ENCODE results near the gene EFNB2.

Gene EFNB2

DNA sequence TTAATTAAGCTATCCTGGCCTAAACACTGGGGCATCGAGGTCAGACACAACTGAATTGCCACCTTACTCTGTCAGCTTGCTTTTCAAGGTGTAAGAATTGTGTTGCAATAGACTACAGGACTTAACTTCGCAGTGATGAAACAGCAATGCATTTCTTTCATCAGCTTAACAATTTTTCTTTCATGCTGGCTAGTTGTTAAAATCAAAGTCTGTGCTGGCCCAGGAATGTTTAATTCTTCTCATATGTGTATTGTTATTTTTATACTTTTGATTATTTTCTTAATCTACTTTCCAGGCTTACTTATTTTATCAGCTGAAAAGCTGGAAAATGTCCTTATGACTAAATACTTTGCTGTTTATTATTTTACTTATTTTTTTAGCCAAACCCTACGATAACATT lies 79.7 kb downstream of the EFNB2 start:
- DNase-seq (ENCODE audit: low read depth, low spot score), result no peak

DNA sequence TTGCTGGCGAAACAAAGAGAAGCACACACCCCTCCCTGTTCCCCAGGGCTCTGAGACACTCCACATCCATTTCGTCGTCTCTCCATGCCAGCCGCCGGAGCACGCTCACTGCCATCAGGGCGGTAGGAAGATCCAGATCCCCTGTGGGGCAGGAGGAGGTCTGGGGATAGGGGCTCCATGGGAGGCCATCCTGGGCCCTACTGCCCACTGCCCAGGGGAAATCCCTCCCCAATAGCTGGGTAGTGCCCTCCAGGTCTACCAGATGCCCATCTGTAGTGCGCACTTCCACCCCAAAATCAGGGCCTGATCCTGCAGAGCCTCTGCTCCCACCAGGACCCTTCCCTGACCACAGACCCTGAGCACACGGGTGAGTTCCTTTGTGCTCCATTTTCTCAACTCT lies 80.3 kb downstream of the EFNB2 start:
- DNase-seq (ENCODE audit: low read depth, low spot score), result no peak

DNA sequence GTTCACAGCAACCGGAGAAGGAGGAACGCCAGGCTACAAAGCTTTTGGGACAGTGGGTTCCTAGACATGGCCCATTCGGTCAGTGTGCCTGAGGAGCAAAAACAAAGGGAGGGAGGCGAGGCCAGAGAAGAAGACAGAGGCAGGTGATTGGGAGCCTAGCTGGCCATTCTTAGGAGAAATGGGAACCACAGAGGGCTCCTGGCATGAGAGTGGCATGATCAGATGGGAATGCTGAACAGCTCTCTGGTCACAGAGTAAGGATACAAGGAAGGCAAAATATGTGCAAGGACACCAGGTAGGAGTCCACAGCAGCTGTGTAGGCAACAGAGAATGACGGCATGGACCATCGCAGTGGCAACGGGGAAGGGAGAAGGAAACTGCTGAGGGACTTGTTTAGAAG lies 82.4 kb downstream of the EFNB2 start:
- DNase-seq (ENCODE audit: low read depth, low spot score), result no peak

DNA sequence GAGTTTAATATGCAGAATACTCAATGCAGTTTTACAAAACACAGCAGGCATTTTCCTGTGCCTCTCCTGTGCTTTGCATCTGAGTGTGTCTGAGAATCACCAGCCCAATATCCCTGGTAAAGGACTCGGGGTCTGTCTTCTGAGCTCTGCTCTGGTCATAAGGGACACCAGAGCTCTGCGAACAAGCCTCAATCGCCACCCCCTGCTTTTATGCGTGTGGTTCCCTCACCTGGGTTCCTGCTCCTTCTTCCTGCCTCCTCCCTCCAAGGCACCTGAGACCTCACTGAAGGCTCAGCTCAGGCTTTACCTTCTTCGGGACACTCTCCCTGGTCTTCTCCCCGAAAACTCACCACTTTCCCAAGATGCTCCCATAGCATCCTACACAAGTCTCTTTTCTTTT lies 84.5 kb downstream of the EFNB2 start:
- no peak for DNase-seq (ENCODE audit: low read depth, low spot score)

DNA sequence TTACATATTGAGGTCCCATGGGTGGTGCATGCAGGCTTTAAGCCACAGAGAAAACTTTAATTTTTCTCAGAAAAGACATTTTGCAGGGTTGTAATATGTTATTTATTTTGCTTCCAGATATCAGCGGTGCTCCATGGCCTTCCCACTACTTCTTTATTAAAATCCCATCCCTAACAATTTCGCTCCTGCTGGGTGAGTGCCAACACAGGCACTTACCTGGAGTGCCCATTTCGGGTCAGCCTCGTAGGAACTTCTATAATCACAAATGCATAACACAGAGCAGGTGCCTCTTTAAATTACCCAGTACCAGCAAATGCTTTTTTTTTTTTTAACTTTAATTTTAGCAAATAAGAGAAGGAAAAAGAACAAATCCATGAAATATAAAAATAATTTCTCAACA lies 86.4 kb downstream of the EFNB2 start:
- DNase-seq (ENCODE audit: low read depth, low spot score), result no peak

DNA sequence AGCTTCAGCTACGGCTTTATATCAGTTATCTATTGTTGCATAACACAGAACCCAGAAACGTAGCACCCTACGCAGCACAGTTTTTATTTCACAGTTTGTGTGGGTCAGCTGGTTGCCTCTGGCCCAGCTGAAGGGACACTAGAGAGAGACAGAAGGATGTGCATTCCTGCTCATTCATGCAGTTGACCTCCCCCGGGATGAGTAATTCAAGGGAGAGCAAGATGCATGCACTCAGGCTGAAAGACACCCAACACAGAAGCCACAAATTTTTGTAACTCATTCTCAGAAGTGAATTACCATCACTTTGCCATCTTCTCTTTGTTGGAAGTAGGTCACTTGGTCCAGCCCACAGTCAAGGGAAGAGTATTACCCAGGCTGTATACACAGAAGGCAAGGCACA lies 89.5 kb downstream of the EFNB2 start:
- no peak for DNase-seq (ENCODE audit: low read depth, low spot score)

DNA sequence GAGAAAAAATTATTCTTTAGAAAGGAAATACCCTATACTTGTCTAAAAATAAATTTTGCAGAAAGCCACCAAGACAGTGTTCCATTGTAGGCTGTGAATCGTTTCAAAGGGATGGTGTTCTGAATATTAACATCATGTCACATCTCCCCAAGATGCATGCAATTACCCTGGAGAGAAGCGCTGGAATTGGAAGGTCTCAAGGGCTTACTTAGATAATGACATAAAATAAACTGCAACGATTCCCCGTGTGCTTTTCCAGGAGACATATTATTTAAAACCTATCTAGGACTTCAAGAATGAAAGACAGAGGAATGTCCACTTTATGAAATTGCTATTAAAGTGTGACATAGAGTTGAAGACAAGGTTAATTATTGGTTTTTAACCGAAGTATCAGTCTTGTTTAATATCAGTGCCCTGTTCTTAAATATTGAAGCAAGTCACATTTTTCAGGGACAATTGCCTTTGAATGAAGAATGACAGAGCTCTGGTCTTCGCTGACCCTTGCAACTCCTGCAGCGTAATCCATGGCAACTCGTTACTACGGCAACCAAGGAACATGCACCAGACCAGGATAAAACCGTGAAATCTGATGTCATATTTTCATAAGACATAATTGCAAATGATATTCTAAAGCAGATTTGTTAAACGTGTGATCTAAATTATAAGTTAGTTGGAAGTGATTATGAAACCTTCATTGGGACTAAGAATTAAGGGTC lies 91.7 kb downstream of the EFNB2 start:
- DNase-seq (ENCODE audit: low read depth, low spot score), result no peak

DNA sequence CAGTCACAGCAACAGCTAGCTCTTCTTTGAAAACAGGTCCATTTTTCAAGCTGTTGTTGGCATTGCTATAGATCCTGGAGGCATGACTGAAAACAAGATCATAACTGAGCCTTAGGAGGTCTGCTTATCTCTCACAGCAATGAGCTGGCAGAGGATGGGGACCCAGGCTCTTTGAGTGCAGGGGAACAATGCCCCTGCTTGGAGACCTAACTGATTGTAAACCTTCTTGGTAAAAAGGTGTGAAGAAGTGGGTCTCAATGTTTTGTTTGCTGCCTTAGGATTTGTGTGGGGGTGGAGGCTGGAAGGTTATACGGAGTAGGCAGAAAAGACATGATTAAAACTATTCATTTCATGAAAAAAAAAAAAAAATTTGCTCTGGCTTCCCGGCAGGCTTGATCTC lies 94.6 kb downstream of the EFNB2 start:
- no peak for DNase-seq (ENCODE audit: low read depth, low spot score)
